Astrocyte (in vitro differentiated cells and primary cell): ENCODE results near the gene CFAP141. TPM values are rescaled to one million over a fixed set of nuclear protein-coding genes. Genes with fewer than 3 reads are reported as not detected.
A peak's percentile ranks its signal among the peaks of the same experiment; 100 is the strongest.

Source experiments
- DNase-seq: peaks from one replicate; pipeline ENCODE4 v3.0.0-alpha.2; 2010; ENCODE audit warnings: low read depth
- FAIRE-seq: peaks from 2 replicates; lab custom pipeline; 2011; peaks lifted over from hg19 to GRCh38; lab: Jason Lieb, UNC
- H2AFZ ChIP-seq: 2 replicates; pipeline ENCODE4 v1.6.0; 2012; ENCODE audit warnings: low read depth, low read length, inconsistent platforms
- H3K27ac ChIP-seq: 2 replicates; pipeline ENCODE4 v1.5.1; 2011; ENCODE audit warnings: low read depth, low read length, inconsistent platforms
- H3K27me3 ChIP-seq: 2 replicates; pipeline ENCODE4 v1.6.0; 2011; ENCODE audit warnings: low read length, inconsistent platforms; ENCODE audit not compliant: insufficient read depth
- H3K36me3 ChIP-seq: 2 replicates; pipeline ENCODE4 v1.5.1; 2011; ENCODE audit warnings: low read length, inconsistent platforms; ENCODE audit not compliant: insufficient read depth
- H3K4me1 ChIP-seq: 2 replicates; pipeline ENCODE4 v1.5.1; 2011; ENCODE audit warnings: low read length, inconsistent platforms; ENCODE audit not compliant: insufficient read depth
- H3K4me2 ChIP-seq: 2 replicates; pipeline ENCODE4 v1.6.0; 2012; ENCODE audit warnings: low read length, inconsistent platforms
- H3K4me3 ChIP-seq: 2 replicates; pipeline ENCODE4 v1.5.1; 2011; ENCODE audit warnings: low read depth, mild to moderate bottlenecking, low read length, inconsistent platforms; ENCODE audit not compliant: insufficient read depth
- H3K79me2 ChIP-seq: 2 replicates; pipeline ENCODE4 v1.6.0; 2012; ENCODE audit warnings: mild to moderate bottlenecking, low read length, inconsistent platforms; ENCODE audit not compliant: insufficient read depth
- H3K9ac ChIP-seq: 2 replicates; pipeline ENCODE4 v1.6.0; 2012; ENCODE audit warnings: mild to moderate bottlenecking, low read length, inconsistent platforms
- H3K9me3 ChIP-seq: 2 replicates; pipeline ENCODE4 v1.5.1; 2012; ENCODE audit warnings: low read depth, mild to moderate bottlenecking, low read length, inconsistent platforms; ENCODE audit not compliant: insufficient read depth
- H4K20me1 ChIP-seq: 2 replicates; pipeline ENCODE4 v1.6.0; 2012; ENCODE audit warnings: low read length, inconsistent platforms; ENCODE audit not compliant: insufficient read depth
- H3K27ac Mint-ChIP-seq: one replicate; pipeline ENCODE4 v1.8.0; 2021; ENCODE audit warnings: mild to moderate bottlenecking, mixed read lengths; ENCODE audit not compliant: unreplicated experiment
- H3K27me3 Mint-ChIP-seq: one replicate; pipeline ENCODE4 v1.8.0; 2021; ENCODE audit warnings: low read depth, mixed read lengths; ENCODE audit not compliant: unreplicated experiment
- H3K36me3 Mint-ChIP-seq: one replicate; pipeline ENCODE4 v1.8.0; 2021; ENCODE audit warnings: low read depth, mixed read lengths; ENCODE audit not compliant: unreplicated experiment
- H3K4me1 Mint-ChIP-seq: one replicate; pipeline ENCODE4 v1.8.0; 2021; ENCODE audit warnings: low read depth, mixed read lengths; ENCODE audit not compliant: unreplicated experiment
- H3K4me3 Mint-ChIP-seq: one replicate; pipeline ENCODE4 v1.8.0; 2021; ENCODE audit warnings: mild to moderate bottlenecking, moderate library complexity, mixed read lengths; ENCODE audit not compliant: unreplicated experiment
- H3K9me3 Mint-ChIP-seq: one replicate; pipeline ENCODE4 v1.8.0; 2021; ENCODE audit warnings: mild to moderate bottlenecking, mixed read lengths; ENCODE audit not compliant: unreplicated experiment
- EZH2 ChIP-seq: IDR thresholded peaks from 2 replicates; pipeline ENCODE4 v1.6.1; 2012; ENCODE audit warnings: mild to moderate bottlenecking, low read length, inconsistent platforms; ENCODE audit not compliant: insufficient read depth
- total RNA-seq: library from RNA; stranded (reverse); gene quantifications from 2 replicates; pipeline ENCODE4 v1.2.1, GENCODE V29; 2021
- TF ChIP-seq, protein P1 (sequence below): IDR thresholded peaks from 2 replicates; pipeline ENCODE4 v1.5.1; 2011; ENCODE audit warnings: low read depth, mild to moderate bottlenecking, inconsistent platforms, low read length, moderate library complexity; ENCODE audit not compliant: insufficient read depth

Gene CFAP141
- total RNA-seq, 1 donor from 2014 or later: not detected

GRCh38 chr1:154186852-154187501 is 19.2 kb downstream of the CFAP141 start:
- H3K4me2 ChIP-seq: no peak overlapping the region
- peaks cover 9% of the 10 kb centered on the region for H4K20me1 ChIP-seq
- Mint-ChIP-seq H3K4me3 (no peak overlapping the region), H3K9me3 (peaks cover 2% of the 10 kb centered on the region), H3K27me3 (peaks cover 8% of the 10 kb centered on the region), H3K36me3 (peaks cover 3% of the 10 kb centered on the region), H3K4me1 (peaks cover 3% of the 10 kb centered on the region), H3K27ac (peak overlapping the region; percentile 56)
- peaks cover 10% of the 10 kb centered on the region for H3K4me1 ChIP-seq
- DNase-seq: no peak
- H3K79me2 ChIP-seq: peaks cover 11% of the 10 kb centered on the region
- no peak overlapping the region for H3K27ac ChIP-seq
- FAIRE-seq: no peak
- no peak overlapping the region for H2AFZ ChIP-seq
- TF ChIP-seq, protein P1, sequence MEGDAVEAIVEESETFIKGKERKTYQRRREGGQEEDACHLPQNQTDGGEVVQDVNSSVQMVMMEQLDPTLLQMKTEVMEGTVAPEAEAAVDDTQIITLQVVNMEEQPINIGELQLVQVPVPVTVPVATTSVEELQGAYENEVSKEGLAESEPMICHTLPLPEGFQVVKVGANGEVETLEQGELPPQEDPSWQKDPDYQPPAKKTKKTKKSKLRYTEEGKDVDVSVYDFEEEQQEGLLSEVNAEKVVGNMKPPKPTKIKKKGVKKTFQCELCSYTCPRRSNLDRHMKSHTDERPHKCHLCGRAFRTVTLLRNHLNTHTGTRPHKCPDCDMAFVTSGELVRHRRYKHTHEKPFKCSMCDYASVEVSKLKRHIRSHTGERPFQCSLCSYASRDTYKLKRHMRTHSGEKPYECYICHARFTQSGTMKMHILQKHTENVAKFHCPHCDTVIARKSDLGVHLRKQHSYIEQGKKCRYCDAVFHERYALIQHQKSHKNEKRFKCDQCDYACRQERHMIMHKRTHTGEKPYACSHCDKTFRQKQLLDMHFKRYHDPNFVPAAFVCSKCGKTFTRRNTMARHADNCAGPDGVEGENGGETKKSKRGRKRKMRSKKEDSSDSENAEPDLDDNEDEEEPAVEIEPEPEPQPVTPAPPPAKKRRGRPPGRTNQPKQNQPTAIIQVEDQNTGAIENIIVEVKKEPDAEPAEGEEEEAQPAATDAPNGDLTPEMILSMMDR: no peak
- TF ChIP-seq EZH2: no peak
- H3K4me3 ChIP-seq: no peak overlapping the region
- H3K9me3 ChIP-seq: no peaks in the 10 kb centered on the region
- no peak overlapping the region for H3K9ac ChIP-seq
- H3K27me3 ChIP-seq: peaks cover 14% of the 10 kb centered on the region
- H3K36me3 ChIP-seq: no peaks in the 10 kb centered on the region

- H3K4me3 ChIP-seq: no peak overlapping the region
- peak overlapping the region; percentile 28 for H3K4me3 Mint-ChIP-seq
- peaks cover 7% of the 10 kb centered on the region for H3K27me3 ChIP-seq
- H3K9me3 Mint-ChIP-seq: peaks cover 2% of the 10 kb centered on the region
- no peaks in the 10 kb centered on the region for H3K36me3 ChIP-seq
- TF ChIP-seq, protein P1: peak; percentile 13
- no peak for TF ChIP-seq EZH2
- FAIRE-seq (no peak), DNase-seq (no peak)
- peaks cover 4% of the 10 kb centered on the region for H3K27me3 Mint-ChIP-seq
- H2AFZ ChIP-seq: no peak overlapping the region
- H3K4me1 ChIP-seq: peaks cover 12% of the 10 kb centered on the region
- H3K79me2 ChIP-seq: peaks cover 19% of the 10 kb centered on the region
- no peak overlapping the region for H3K4me2 ChIP-seq
- no peaks in the 10 kb centered on the region for H3K9me3 ChIP-seq
- H3K4me1 Mint-ChIP-seq: peaks cover 6% of the 10 kb centered on the region
- peaks cover 3% of the 10 kb centered on the region for H3K36me3 Mint-ChIP-seq
- H3K27ac Mint-ChIP-seq: peak overlapping the region; percentile 51
- H4K20me1 ChIP-seq: peaks cover 17% of the 10 kb centered on the region
- H3K27ac ChIP-seq: no peak overlapping the region
- no peak overlapping the region for H3K9ac ChIP-seq
Measured at GRCh38 chr1:154186177-154186576, 20.0 kb downstream of the CFAP141 start.
